Activated naive CD8-positive, alpha-beta T cell treated with anti-CD3 and anti-CD28 coated beads, Interleukin-2, amount 10 ng/mL, durations not matched to agents 7 days and 5 days (primary cell): Measurements from ENCODE around the gene FRMPD2. TPM values are rescaled to one million over a fixed set of nuclear protein-coding genes. Genes with fewer than 3 reads are reported as not detected.

Source experiments
- ATAC-seq: fragments of 150-1000 bp; cut with Tn5 transposase; one replicate; pipeline ENCODE4 v1.10.0; 2021; ENCODE audit warnings: low read depth, moderate library complexity
- POLR2A ChIA-PET: fragments of 350-600 bp; sonication (Branson Sonifier 250); formaldehyde crosslinking; loops from one replicate; lab custom pipeline; 2021; ENCODE audit warnings: antibody characterized with exemption; lab: Charles Lee
- DNase-seq: peaks from one replicate; pipeline ENCODE4 v3.0.0; 2021
- H3K27ac Mint-ChIP-seq: one replicate; pipeline ENCODE4 v1.8.0; 2022; ENCODE audit warnings: mild to moderate bottlenecking, mixed read lengths
- H3K27me3 Mint-ChIP-seq: one replicate; pipeline ENCODE4 v1.8.0; 2022; ENCODE audit warnings: mild to moderate bottlenecking, moderate library complexity, mixed read lengths
- H3K36me3 Mint-ChIP-seq: one replicate; pipeline ENCODE4 v1.8.0; 2021; ENCODE audit warnings: mild to moderate bottlenecking, mixed read lengths
- H3K4me1 Mint-ChIP-seq: one replicate; pipeline ENCODE4 v1.8.0; 2021; ENCODE audit warnings: mixed read lengths
- H3K4me3 Mint-ChIP-seq: one replicate; pipeline ENCODE4 v1.8.0; 2022; ENCODE audit warnings: mild to moderate bottlenecking, moderate library complexity, mixed read lengths
- H3K9me3 Mint-ChIP-seq: one replicate; pipeline ENCODE4 v1.8.0; 2021; ENCODE audit warnings: mixed read lengths
- total RNA-seq, 2 experiments: library from RNA; stranded (reverse); gene quantifications; one replicate each; pipeline ENCODE4 v1.2.3, GENCODE V29; 2021

The FRMPD2 gene
- total RNA-seq, 2 experiments from 2014 or later, result not detected

- H3K27ac Mint-ChIP-seq, result no peak overlapping the region
- no peaks in the 10 kb centered on the region for H3K27me3 Mint-ChIP-seq
- no peaks in the 10 kb centered on the region for H3K9me3 Mint-ChIP-seq
- H3K4me1 Mint-ChIP-seq, result no peaks in the 10 kb centered on the region
- no peaks in the 10 kb centered on the region for H3K36me3 Mint-ChIP-seq
- DNase-seq, result no peak
- no peak overlapping the region for H3K4me3 Mint-ChIP-seq
- POLR2A ChIA-PET, result no interaction called here
- ATAC-seq, result no peak
Measured at GRCh38 chr10:48209241-48209640, 65.3 kb downstream of the FRMPD2 start.

- POLR2A ChIA-PET, result no interaction called here
- DNase-seq (no peak), ATAC-seq (no peak)
- Mint-ChIP-seq H3K9me3 (no peaks in the 10 kb centered on the region), H3K27me3 (peaks cover 3% of the 10 kb centered on the region), H3K36me3 (no peaks in the 10 kb centered on the region), H3K27ac (no peak overlapping the region), H3K4me3 (no peak overlapping the region), H3K4me1 (no peaks in the 10 kb centered on the region)
Measured at GRCh38 chr10:48207853-48208252, 66.6 kb downstream of the FRMPD2 start.

GRCh38 chr10:48206482-48207250 lies 67.8 kb downstream of the FRMPD2 start:
- POLR2A ChIA-PET, result no interaction called here
- Mint-ChIP-seq H3K4me1 (no peaks in the 10 kb centered on the region), H3K27ac (no peak overlapping the region), H3K4me3 (no peak overlapping the region), H3K27me3 (peaks cover 3% of the 10 kb centered on the region), H3K9me3 (no peaks in the 10 kb centered on the region), H3K36me3 (no peaks in the 10 kb centered on the region)
- no peak for DNase-seq
- ATAC-seq, result no peak

GRCh38 chr10:48205918-48206317 lies 68.6 kb downstream of the FRMPD2 start:
- Mint-ChIP-seq H3K9me3 (no peaks in the 10 kb centered on the region), H3K4me1 (no peaks in the 10 kb centered on the region), H3K4me3 (no peak overlapping the region), H3K27me3 (peaks cover 6% of the 10 kb centered on the region), H3K27ac (no peak overlapping the region), H3K36me3 (no peaks in the 10 kb centered on the region)
- POLR2A ChIA-PET, result no interaction called here
- ATAC-seq (no peak), DNase-seq (no peak)

GRCh38 chr10:48199580-48200377 lies 74.7 kb downstream of the FRMPD2 start:
- Mint-ChIP-seq H3K27ac (no peak overlapping the region), H3K27me3 (peaks cover 6% of the 10 kb centered on the region), H3K4me1 (no peaks in the 10 kb centered on the region), H3K9me3 (peaks cover 3% of the 10 kb centered on the region), H3K4me3 (no peak overlapping the region), H3K36me3 (no peaks in the 10 kb centered on the region)
- POLR2A ChIA-PET, result no interaction called here
- DNase-seq (no peak), ATAC-seq (no peak)

GRCh38 chr10:48197236-48197899 lies 77.1 kb downstream of the FRMPD2 start:
- no peak for ATAC-seq
- H3K36me3 Mint-ChIP-seq, result no peaks in the 10 kb centered on the region

GRCh38 chr10:48195803-48196202 lies 78.7 kb downstream of the FRMPD2 start:
- no peak for ATAC-seq
- POLR2A ChIA-PET, result no interaction called here
- H3K27me3 Mint-ChIP-seq, result no peaks in the 10 kb centered on the region
- no peak overlapping the region for H3K4me3 Mint-ChIP-seq
- no peak overlapping the region for H3K27ac Mint-ChIP-seq
- H3K36me3 Mint-ChIP-seq, result no peaks in the 10 kb centered on the region
- H3K4me1 Mint-ChIP-seq, result no peaks in the 10 kb centered on the region
- no peak for DNase-seq
- peaks cover 3% of the 10 kb centered on the region for H3K9me3 Mint-ChIP-seq

More at GRCh38 chr10:48197236-48197899, 77.1 kb downstream of the FRMPD2 start:
- H3K27me3 Mint-ChIP-seq, result peaks cover 3% of the 10 kb centered on the region
- peaks cover 3% of the 10 kb centered on the region for H3K9me3 Mint-ChIP-seq
- POLR2A ChIA-PET, result no interaction called here
- H3K4me1 Mint-ChIP-seq, result no peaks in the 10 kb centered on the region
- no peak overlapping the region for H3K27ac Mint-ChIP-seq
- DNase-seq, result no peak
- no peak overlapping the region for H3K4me3 Mint-ChIP-seq

- Mint-ChIP-seq H3K27me3 (no peaks in the 10 kb centered on the region), H3K4me3 (no peak overlapping the region), H3K27ac (no peak overlapping the region), H3K4me1 (no peaks in the 10 kb centered on the region), H3K36me3 (no peaks in the 10 kb centered on the region), H3K9me3 (peaks cover 3% of the 10 kb centered on the region)
- ATAC-seq (no peak), DNase-seq (no peak)
- POLR2A ChIA-PET, result no interaction called here
Measured at GRCh38 chr10:48194830-48195229, 79.7 kb downstream of the FRMPD2 start.

- no peak overlapping the region for H3K27ac Mint-ChIP-seq
- ATAC-seq (no peak), DNase-seq (no peak)
- H3K4me3 Mint-ChIP-seq, result no peak overlapping the region
- no peaks in the 10 kb centered on the region for H3K4me1 Mint-ChIP-seq
- POLR2A ChIA-PET, result no interaction called here
- no peaks in the 10 kb centered on the region for H3K27me3 Mint-ChIP-seq
- no peaks in the 10 kb centered on the region for H3K9me3 Mint-ChIP-seq
- H3K36me3 Mint-ChIP-seq, result no peaks in the 10 kb centered on the region
Measured at GRCh38 chr10:48193556-48193955, 80.9 kb downstream of the FRMPD2 start.

GRCh38 chr10:48192881-48193450 lies 81.5 kb downstream of the FRMPD2 start:
- Mint-ChIP-seq H3K27ac (no peak overlapping the region), H3K4me1 (no peaks in the 10 kb centered on the region), H3K36me3 (no peaks in the 10 kb centered on the region), H3K4me3 (no peak overlapping the region), H3K9me3 (no peaks in the 10 kb centered on the region), H3K27me3 (no peaks in the 10 kb centered on the region)
- POLR2A ChIA-PET, result no interaction called here
- DNase-seq, result no peak
- ATAC-seq, result no peak

- Mint-ChIP-seq H3K4me3 (no peak overlapping the region), H3K27me3 (peaks cover 8% of the 10 kb centered on the region), H3K36me3 (no peaks in the 10 kb centered on the region), H3K27ac (no peak overlapping the region), H3K9me3 (no peaks in the 10 kb centered on the region), H3K4me1 (no peaks in the 10 kb centered on the region)
- DNase-seq, result no peak
- ATAC-seq, result no peak
- POLR2A ChIA-PET, result no interaction called here
Measured at GRCh38 chr10:48187713-48188485, 86.6 kb downstream of the FRMPD2 start.

- peaks cover 8% of the 10 kb centered on the region for H3K27me3 Mint-ChIP-seq
- H3K4me3 Mint-ChIP-seq, result no peak overlapping the region
- no peak overlapping the region for H3K27ac Mint-ChIP-seq
- no peak for DNase-seq
- no peaks in the 10 kb centered on the region for H3K36me3 Mint-ChIP-seq
- POLR2A ChIA-PET, result no interaction called here
- H3K4me1 Mint-ChIP-seq, result no peaks in the 10 kb centered on the region
- no peaks in the 10 kb centered on the region for H3K9me3 Mint-ChIP-seq
- ATAC-seq, result no peak
Measured at GRCh38 chr10:48187126-48187525, 87.4 kb downstream of the FRMPD2 start.
